Measurements from ENCODE around the gene PLPP2.
"Not testable (repeated sequence)": the region's sequence is repeated elsewhere in the genome, so short reads cannot be mapped to it uniquely, and the experiment has no call there.

The PLPP2 gene

GRCh38 chr19:262125-262524 is 29.1 kb downstream of the PLPP2 start:
- DNase-seq = no peak

GRCh38 chr19:256804-257203 is 34.4 kb downstream of the PLPP2 start:
- DNase-seq = not testable (repeated sequence)

- DNase-seq = not testable (repeated sequence)
These were observed 38.6 kb downstream of the PLPP2 start for GRCh38 chr19:252421-253186.

GRCh38 chr19:246551-246950 is 44.7 kb downstream of the PLPP2 start:
- DNase-seq = no peak

GRCh38 chr19:245900-246299 is 45.3 kb downstream of the PLPP2 start:
- not testable (repeated sequence) for DNase-seq

- DNase-seq = no peak
These were observed 45.7 kb downstream of the PLPP2 start for GRCh38 chr19:245457-245856.

All from fibroblast of skin of scalp (primary cell).